ENCODE results near the gene XPC.
A peak's percentile ranks its signal among the peaks of the same experiment; 100 is the strongest.
"Not testable (repeated sequence)": the region's sequence is repeated elsewhere in the genome, so short reads cannot be mapped to it uniquely, and the experiment has no call there.

Gene XPC

DNA sequence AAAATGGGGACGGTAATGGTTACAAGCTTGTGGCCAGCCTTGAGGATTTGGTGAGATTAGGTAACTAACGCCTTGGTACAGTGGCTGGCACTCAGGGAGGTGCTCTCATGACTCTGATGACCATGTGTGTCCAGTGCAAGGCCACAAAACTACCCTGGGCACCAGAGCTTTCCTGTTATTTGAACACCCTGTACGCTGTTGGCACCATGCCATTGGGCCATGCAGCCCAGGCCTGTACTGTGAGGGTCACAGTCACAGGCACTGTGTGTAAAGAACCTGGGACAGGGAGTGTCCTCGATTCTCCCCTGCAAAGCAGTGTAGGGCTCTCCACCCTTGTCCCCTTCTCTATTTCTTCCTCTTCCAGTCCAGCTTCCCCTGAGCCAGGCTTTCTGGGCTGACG is 47.3 kb downstream of the XPC start:
- DNase-seq = no peak

DNA sequence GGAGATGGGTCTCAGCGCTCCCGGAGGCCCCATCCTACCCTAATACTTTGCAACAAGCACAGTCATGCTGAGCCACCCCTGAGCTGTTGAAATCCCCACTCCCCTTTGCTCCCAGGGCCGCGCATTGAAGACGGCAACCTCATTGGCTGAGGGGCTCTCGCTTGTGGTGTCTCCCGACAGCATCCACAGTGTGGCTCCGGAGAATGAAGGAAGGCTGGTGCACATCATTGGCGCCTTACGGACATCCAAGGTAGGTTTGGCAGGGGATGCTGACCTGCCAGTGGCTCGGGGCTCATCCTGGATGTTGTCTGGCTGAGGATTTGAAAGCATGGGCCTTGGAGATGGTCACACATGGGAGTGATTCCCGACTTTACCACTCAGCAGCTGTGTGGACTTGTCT is 47.7 kb downstream of the XPC start:
- no peak for DNase-seq

DNA sequence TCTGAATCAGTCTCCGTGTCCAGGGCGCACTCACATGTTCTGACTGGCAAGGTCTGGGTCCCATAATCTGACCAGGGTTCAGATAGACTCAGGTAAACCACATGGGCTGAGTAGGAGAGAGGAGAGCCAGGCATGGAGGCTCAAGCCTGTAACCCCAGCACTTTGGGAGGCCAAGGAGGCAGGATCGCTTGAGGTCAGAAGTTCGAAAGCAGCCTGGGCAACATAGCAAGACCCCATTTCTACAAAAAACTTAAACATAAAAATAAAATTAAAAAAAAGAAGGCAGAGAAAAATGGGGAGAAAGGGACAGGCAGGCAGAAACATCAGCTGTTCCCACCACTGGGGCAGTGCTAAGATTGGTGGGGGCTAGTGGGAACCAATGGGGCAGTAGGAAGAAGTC is 48.2 kb downstream of the XPC start:
- no peak for DNase-seq

DNA sequence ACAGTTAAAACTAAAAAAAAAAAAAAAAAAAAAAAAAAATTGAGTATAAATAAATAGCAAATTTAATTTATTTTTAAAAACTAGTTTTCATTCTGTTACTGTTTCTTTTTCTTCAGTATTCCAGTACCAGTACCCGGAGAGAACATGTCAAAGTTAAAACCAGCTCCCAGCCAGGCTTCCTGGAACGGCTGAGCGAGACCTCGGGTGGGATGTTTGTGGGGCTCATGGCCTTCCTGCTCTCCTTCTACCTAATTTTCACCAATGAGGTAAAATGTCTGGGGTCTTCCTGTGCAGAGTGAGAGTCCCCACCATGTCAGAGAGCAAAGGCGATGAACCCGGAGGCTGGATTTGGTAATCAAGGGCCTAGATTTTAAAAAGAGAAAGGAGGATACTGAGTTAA is 49.1 kb downstream of the XPC start:
- DNase-seq = no peak

DNA sequence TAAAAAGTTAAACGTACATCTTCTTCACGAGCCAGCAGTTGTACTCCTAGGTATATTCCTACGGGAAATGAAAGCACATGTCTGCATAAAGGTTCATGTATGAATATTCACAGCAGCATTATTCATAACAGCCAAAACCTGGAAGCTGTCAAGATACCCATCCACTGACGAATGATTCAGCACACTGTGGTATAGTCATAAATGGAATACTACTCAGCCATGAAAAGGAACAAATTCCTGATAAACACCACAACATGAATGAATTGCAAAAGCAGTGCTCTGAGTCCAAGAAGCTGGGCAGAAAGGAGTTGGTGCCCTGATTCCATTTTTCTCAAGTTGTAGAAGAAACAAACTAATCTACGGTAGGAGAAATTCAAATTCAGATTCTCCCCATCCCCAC is 49.7 kb downstream of the XPC start:
- no peak for DNase-seq

DNA sequence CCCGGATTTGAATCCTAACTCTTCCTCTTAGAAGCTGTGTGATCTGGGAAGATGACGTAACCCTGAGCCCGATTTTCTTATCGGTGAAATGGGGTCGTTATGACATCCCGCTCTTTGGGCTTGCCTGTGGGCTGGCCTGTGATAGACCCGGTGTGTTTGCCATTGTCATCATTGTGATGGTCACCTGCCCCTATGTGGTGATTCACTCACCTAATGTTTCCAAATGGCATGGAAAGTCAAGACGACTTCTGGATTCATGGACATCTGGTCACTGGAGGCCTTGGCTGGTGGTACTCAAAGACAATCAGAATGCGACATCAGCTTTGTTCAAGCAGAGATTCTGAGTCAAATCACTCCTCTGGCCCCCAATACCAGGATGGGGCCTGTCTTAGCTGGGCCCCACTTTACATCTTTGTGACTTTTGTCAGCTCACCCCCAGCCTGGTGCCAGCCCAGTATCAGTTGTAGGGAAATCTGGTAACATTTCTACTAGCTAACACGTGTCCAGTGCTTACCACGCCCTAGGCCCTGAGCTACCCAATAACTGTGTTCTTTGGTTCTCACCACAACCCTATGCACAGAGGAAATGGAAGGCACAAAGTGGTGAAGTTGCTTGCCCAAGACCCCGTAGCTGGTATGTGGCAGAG is 50.8 kb downstream of the XPC start:
- DNase-seq = no peak

DNA sequence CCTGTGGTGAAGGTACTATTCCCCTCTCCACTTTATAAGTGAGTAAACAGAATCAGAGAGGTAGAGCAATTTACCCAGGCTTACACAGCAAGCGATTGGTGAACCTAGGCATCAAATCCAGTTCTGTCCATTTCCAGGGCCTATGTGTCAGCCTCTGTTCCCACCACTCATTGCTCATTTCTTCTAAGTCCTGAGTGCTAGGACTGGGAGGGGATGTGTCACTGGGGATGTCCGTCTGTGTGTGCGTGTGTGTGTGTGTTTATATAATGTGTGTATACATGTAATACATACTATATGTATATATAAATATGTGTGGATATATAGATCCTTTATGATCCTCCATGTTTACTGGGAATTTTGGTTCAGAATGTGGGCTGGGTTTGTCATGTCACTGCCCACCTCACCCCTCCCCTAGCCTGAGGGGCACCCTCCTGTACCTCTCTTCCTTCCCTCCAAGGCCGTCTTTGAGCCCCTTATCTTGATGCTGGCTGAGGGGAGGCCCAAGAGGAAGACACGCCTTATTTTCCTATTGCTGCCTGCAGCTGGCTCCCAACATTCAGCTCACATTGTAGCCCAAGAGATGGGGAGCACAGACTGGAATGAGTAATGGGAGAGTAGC is 51.4 kb downstream of the XPC start:
- no peak for DNase-seq

DNA sequence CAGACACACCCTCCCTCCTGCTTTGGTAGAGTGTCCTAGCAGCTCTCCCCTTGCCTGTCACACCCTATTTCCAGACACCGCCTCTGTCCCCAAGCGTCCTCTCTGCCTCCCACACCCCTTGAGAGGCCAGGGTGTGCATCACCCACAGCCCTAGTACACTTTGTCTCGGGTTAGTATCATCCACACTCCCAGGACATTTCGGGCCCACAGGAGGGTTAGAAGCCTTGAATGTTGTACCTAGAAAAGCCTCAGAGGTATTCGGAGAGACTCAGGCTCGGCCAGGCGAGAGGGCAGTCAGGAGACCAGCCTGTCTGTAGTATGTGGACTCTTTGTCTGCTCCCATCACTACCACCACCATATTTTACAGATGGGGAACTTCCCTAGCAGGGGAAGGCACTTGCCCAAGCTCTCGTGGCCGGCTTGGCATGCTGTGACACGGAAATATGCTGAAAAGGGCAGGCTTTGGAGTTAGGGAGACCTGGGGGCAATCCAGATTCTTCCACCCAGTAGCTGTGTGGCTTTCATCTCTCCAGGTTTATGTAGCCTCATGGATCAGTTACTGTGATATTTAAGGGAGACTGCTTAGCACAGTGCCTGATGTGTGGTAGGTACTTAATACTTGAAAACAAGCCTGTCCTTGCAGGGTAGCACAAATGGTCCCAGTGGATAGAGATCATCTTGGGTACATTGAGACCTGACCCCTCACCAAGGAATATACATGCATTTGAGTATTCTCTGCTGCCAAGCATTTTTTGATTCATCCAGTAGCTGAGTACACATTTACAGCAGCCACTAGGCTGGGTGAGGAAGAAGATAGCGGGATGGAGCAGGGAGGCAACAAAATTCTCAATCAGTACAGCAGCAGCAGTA is 52.1 kb downstream of the XPC start:
- no peak for DNase-seq

DNA sequence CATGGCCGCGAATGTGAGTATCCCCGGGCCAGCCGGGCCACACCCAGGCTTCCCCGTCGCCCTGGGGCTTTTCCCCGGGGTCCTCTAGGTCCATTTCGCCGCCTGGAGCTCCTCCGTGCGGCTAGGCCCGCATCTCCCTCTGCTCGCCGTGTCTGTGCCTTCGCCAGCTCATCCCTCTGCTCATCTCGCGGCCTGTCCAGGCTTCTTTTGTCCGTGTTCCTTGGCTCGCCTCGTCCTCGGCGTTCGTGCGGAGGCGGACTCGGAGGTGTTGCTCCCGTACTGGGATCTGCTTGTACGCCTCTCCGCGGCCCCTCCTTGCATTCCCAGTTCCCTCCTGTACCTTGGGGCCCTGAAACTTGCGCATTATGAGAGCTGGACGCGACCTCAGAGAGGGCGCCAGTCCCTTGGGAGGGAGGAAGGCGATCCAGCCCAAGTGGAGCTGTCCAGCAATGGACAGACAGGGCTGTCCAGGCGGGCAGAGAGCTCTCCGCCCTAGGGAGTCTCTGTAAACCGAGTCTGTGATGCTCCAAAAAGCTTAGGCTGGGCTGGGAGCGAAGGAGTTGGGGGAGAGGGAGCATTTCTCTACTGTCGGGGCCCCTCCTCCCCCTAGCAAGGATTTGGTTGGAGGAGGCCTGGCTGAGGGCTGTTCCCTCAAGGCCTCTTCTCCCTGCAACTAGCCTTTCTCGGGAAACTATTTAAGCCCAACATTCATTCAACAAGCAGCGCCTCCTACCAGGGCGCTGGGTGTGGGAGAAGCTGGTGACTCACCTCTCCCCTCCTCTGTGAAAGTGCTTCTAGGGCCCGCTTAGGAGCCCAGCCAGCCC is 53.0 kb downstream of the XPC start:
- peak; percentile 64 for DNase-seq

DNA sequence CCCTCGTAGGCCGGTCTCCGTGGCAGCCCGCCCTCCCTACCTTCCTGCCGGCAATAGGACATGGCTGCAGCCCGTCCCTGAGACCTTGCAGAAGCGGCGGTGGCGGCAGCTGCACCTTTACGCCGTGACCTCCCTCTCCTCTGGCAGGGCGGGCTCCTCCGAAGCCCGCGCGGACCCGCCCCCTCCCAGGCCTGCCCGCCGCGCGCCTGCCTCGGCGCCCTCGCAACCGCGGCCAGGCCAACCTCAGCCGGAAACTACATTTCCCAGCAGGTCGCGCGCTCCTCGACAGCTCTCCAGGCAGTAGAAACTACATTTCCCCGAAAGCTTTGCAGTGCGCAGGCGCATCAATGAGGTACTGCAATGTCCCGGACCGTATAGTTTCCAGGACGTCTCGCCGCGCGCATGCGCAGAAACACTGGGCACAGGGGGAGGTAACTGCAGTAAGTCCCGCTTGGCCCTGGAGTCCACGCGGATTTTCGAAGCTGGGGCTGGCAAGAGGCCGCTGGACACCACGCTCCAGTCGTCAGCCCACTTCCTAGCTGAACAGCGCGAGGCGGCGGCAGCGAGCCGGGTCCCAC is 53.7 kb downstream of the XPC start, which contains the start of the genes CHCHD4 and TMEM43:
Gene CHCHD4 (minus strand): TSS at position 256 of the 578 bp plus-strand sequence. CDS start 194 bp downstream, at position 62.
Gene TMEM43 (plus strand): TSS at position 438 of the 578 bp plus-strand sequence. CDS start 142 bp downstream, outside the sequence.
- DNase-seq = peak; percentile 98

DNA sequence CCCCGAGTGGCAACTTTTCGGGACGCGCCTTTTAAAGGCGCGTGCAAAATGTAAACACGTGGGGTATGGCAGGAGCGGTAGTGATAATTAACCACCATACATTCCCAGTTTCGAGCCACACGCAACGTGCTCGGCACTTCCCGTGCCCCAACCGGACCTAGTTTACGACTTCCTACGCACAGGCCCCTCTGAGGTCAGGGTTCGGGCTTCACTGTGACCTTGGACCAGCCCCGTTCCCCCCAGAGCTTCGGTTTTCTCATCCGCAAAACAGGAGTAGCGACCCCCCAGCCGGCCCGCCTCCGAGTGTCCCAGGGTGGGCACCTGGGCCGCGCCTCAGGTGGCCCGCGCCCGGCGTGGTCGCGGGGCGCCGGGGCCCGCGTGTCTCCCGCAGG is 54.2 kb downstream of the XPC start:
- peak; percentile 72 for DNase-seq

DNA sequence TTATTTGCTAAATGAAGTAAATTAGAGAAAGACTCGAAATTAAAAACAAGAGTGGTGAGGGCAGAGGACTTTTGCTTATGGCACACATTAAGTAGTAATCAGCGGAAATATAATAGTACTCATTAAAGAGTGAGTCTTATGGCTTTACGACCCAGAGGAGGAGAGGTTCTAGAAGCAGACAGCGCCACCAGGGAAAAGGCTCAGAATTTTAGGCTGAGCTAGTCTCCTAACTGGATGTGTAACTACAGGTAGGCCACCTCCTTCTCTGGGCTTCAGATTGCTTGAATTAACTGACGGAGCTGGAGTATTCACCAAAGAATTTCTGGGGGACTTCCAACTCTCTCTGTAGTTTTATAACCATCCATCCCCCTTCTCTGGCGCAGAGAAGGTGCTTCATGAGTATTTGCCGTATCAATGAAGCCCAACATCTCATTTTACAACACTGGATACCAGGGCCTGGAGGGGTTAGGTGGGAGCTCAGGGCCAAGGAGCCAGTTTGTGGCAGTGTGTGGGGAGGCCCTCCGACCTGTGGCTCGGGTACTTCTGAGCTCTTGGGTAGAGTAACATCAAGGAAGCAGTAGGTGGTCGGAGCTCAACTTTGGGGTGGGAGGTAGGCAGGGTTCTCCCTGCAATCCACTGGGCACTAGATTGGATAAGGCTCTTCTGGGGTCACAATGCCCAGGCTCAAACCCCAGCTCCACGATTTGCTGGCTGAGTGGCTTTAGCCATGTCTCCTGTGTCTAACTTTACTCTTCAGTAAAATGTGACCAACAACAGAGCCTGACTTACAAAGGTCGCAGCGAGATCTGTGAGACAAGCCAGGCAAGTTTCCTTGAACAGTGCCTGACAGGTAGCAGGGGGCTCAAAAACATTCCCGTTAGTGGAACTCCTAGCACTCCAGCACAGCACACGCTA is 54.8 kb downstream of the XPC start:
- DNase-seq = no peak

DNA sequence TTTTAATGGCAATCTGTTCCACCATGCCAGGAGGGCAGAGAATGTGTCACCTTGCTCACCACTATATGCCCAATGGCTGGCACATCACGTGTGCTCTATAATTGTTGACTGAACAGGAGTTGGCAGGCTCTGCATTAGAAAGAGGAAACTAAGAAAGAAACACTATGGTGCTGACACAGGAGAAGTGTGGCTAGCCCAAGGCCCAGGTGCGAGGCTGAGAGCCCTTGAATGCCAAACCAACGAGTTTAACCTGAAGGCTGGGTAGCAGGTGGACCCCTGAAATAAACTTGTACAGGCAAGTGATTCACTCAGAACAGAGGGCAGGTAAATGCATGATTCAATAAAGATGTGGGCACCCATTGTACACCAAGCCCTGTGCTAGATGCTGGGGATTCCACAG is 56.1 kb downstream of the XPC start:
- DNase-seq = no peak

DNA sequence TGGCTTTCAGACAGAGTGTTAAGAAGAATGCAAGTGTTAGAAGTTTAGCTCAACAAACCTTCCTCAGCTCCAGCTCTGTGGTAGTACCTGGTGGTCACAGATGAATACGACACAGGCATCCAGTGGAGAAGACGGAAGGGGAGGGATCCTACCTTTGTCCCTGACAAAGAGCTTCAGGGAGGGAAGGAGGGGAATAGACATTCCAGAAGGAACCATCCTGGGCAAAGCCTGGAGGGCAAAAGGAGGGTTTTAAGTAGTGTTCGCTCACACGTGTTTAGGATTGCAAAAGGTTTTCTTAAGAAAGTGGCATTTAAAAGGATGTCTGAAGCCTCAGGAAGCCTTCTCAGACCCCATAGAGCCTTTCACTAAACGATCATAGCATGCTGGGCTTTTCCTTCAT is 56.5 kb downstream of the XPC start:
- no peak for DNase-seq

DNA sequence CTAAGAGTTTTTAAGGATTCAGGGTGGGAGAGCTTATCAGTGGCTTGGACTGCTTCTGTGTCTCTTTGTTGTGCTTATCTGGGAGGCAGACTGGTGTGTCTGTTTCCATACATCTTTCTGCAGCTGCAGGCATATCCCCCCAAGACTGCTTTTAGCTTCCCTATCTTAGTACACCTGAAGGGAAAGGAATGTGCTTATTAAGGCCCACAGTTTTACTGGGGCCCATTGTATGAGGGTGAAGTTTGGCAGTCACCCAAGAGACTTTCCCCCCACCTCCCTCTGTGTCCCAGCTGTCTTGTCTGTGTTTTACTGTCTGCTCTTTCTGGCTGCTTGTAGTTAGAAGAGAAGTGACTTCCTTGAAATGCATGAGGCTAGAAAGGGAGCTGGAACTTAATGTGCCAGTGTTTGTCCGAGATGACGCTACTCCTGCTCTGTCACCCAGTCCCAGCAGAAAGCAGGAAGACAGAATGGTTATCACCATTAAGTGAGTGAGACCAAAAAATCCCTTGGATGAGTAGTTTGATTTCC is 57.4 kb downstream of the XPC start:
- not testable (repeated sequence) for DNase-seq

DNA sequence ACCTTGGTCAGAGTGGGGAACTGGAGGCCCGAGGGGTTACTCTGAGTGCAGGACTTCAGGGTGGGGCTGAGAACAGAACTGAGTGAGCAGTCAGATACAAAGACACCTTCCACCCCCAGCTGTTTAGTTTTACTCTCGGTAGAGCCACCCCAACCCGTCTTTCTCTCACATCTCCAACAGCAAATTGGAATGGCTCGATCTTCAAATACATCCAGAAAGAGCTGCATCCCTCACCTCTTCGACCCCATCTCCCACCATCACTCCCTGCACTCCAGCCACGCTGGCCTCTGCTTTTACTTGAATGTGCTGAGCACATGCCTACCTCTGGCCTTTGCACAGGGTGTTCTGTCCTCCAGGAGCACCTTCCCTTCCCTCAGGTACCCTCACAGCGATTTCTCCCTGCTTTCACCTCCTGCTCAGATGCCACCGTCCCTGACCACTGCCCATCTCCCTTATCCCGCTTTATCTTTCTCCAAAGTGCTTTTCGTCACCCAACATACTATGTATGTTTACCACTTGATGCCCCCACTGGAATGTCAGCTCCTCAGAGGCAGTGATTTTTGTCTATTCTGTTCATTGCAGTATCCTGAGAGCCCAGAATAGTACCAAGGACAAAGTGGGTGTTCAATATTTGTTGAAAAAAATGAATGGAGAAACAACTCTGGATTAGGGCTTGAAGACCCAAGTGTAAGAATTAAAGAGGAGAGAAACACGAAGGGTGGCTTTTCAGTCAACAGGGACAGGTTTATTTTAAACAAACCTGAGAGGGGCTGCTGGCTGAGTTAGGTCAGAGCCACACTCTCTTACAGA is 58.1 kb downstream of the XPC start:
- DNase-seq = no peak

DNA sequence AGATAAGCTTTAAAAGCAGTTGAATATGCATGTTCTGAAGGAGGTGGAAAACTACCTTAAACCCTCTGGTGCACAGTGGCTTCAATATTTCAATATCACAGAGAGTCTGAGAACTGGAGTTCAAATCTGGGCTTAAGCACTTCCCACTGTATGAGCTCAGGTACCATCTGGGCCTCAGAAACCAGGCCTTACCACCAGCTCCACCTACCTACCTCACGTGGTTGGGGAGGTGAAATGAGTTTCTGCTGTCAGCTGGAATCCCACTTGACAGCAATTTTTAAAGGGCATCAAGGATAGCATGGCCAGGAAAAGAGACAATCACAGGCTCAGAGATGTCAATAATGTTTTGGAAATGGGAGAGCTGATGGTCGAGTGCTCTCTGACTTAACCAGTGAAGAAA is 58.8 kb downstream of the XPC start:
- DNase-seq = no peak

DNA sequence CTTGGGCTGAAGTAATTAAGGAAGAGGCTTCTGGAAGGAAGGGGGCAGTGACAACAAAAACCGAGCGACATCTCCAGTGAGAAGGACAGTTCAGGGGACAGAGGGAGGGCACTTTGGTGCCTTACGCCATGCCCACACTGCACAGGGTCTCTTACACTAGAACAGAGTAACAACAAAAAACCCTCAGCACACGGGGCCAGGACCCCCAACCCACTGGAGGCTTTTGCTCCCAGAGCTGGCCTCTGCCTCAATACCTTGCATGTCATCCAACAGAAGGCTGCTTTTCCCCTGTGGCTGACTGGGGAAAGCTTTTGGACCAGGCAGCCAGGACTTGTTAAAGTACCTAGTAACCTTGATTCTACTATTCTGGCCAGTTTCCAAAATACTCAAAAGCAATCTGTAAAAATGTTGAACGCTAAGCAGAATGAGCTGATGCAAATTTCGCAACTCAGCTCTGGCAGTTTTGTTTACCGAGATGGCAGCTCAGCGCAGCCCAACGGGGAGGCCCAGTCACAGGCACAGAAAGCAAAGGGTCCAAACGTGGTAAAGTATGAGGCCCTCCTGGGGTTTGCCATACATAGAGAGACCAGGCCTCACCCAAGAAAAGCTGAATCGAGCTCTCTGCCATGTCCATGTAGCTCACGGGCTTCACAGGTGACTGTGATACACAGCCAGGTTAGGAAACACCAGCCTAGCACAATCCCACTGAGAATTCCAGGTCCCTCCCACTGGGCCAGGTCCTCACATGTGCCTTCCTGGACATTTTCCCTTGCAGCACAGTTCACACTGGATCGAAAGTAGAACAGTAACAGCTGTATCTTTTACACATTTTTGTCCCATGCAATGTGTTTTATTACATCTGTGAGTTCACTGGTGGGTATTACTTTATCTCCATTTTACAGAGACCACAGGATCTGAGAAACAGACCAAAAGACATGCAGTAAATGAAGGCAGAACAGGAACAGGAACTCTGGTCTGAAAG is 59.7 kb downstream of the XPC start:
- no peak for DNase-seq
